GM12891 (cell line): ENCODE measurements around the gene GRM8.

ENCODE experiments used
- PAX5 ChIP-seq: IDR thresholded peaks from 2 replicates; pipeline ENCODE4 v1.6.1; 2011; ENCODE audit warnings: low read length, moderate library complexity, mild to moderate bottlenecking; ENCODE audit not compliant: insufficient read depth, severe bottlenecking
- POLR2A ChIP-seq: IDR thresholded peaks from 2 replicates; pipeline ENCODE4 v1.6.1; 2011; ENCODE audit warnings: low read depth, low read length, control low read depth
- POLR2AphosphoS5 ChIP-seq: IDR thresholded peaks from 2 replicates; pipeline ENCODE4 v1.6.1; 2011; ENCODE audit warnings: low read depth, low read length, control low read depth
- SPI1 ChIP-seq: IDR thresholded peaks from 2 replicates; pipeline ENCODE4 v1.6.1; 2011; ENCODE audit warnings: low read depth, low read length, control low read depth
- TAF1 ChIP-seq: IDR thresholded peaks from 2 replicates; pipeline ENCODE4 v1.6.1; 2011; ENCODE audit warnings: low read depth, low read length, control low read depth

GRCh38 chr7:127177156-127177555 lies 75.6 kb downstream of the GRM8 start:
- TF ChIP-seq TAF1 (no peak), POLR2A (no peak), SPI1 (no peak), POLR2AphosphoS5 (no peak), PAX5 (no peak)
